Uterus (tissue), 4 donors: Measurements from ENCODE around the gene DMGDH. TPM values are rescaled to one million over a fixed set of nuclear protein-coding genes. Genes with fewer than 3 reads are reported as not detected.
A peak's percentile ranks its signal among the peaks of the same experiment; 100 is the strongest.

Source experiments
- DNase-seq, 2 donors: peaks; one replicate each; pipeline ENCODE4 v3.0.0-alpha.2; 2019 to 2020
- H3K27ac ChIP-seq, 2 donors: fragments of 200-600 bp; sonication (generic); 1 replicate in 1 of 2; 2 replicates in 1 of 2; pipeline ENCODE4 v1.5.1; 2016 to 2018
- H3K27me3 ChIP-seq, 2 donors: fragments of 200-600 bp; sonication (generic); one replicate each; pipeline ENCODE4 v1.5.1; 2018 to 2019; ENCODE audit warnings: control low read depth in 1 of 2
- H3K36me3 ChIP-seq, 2 donors: fragments of 200-600 bp; sonication (generic); one replicate each; pipeline ENCODE4 v1.5.1; 2019; ENCODE audit warnings: control low read depth in 1 of 2
- H3K4me1 ChIP-seq, 2 donors: fragments of 200-600 bp; sonication (generic); one replicate each; pipeline ENCODE4 v1.5.1; 2018 to 2019; ENCODE audit warnings: control low read depth in 1 of 2
- H3K4me3 ChIP-seq, 2 donors: fragments of 200-600 bp; sonication (generic); 1 replicate in 1 of 2; 2 replicates in 1 of 2; pipeline ENCODE4 v1.5.1; 2018 to 2019; ENCODE audit warnings: mild to moderate bottlenecking in 1 of 2
- H3K9me3 ChIP-seq, 2 donors: fragments of 200-600 bp; sonication (generic); one replicate each; pipeline ENCODE4 v1.5.1; 2019; ENCODE audit warnings: control low read depth in 1 of 2
- CTCF ChIP-seq, 4 experiments: fragments of 200-600 bp in 2 of 4; fragments of 450-650 bp in 2 of 4; sonication (generic) in 2 of 4; IDR thresholded peaks; one replicate each; pipeline ENCODE4 v1.5.1; 2016 to 2019; ENCODE audit warnings: antibody characterized with exemption in 4 of 4, mild to moderate bottlenecking in 2 of 4, moderate library complexity in 1 of 4
- POLR2A ChIP-seq, 2 donors: fragments of 450-650 bp; IDR thresholded peaks; one replicate each; pipeline ENCODE4 v1.6.1; 2016; ENCODE audit warnings: antibody characterized with exemption in 2 of 2, mild to moderate bottlenecking in 1 of 2, moderate library complexity in 1 of 2
- intact Hi-C: fragments of 100-400 bp; cut with DNase I; formaldehyde crosslinking; loops from one replicate; pipeline ENCODE4 v1.15.1; 2023; ENCODE audit warnings: low total_unique reads
- total RNA-seq, 4 donors: library from RNA; depleted of rRNA in 3 of 4; stranded (reverse); fragments of >200 nt in 3 of 4; gene quantifications; one replicate each; pipeline versions ENCODE4 v1.1.0 to v1.2.4, GENCODE V29; 2014 to 2023
- donor health status: DM: yes; HTN: yes; CAD: no.

DMGDH gene
- 1 to 10 TPM in 2 of 4 donors, not detected in 2; 2.8 to 5.7 TPM for total RNA-seq

GRCh38 chr5:79069488-79070349 is at the start of gene DMGDH, which contains the start of gene BHMT2:
DMGDH (minus strand) TSS chr5:79069674; CDS start chr5:79069620, 54 bp downstream.
BHMT2 (plus strand) TSS chr5:79069767; CDS start chr5:79069783, 16 bp downstream.
- intact Hi-C loops, result no loop called here
- Histone ChIP-seq H3K27me3 (no peaks in the 10 kb centered on the region), H3K4me3 (peak within 1 kb of the TSS; percentile 27 to 40), H3K4me1 (no peaks in the 10 kb centered on the region), H3K36me3 (no peaks in the 10 kb centered on the region), H3K9me3 (no peaks in the 10 kb centered on the region), H3K27ac (peak within 1 kb of the TSS; percentile 39 to 53)
- DNase-seq, result peak; percentile 21 to 50
- no peak for TF ChIP-seq POLR2A (IDR thresholded peaks at IDR 0.05)
- TF ChIP-seq CTCF (IDR thresholded peaks at IDR 0.05), result no peak

- H3K27me3 ChIP-seq, result no peaks in the 10 kb centered on the region
- no peaks in the 10 kb centered on the region for H3K9me3 ChIP-seq
- intact Hi-C loops, result no loop called here
- no peak for DNase-seq
- no peak overlapping the region for H3K27ac ChIP-seq
- H3K4me1 ChIP-seq, result no peaks in the 10 kb centered on the region
- H3K36me3 ChIP-seq, result no peaks in the 10 kb centered on the region
- no peak for TF ChIP-seq POLR2A (IDR thresholded peaks at IDR 0.05)
- TF ChIP-seq CTCF (IDR thresholded peaks at IDR 0.05), result no peak
- no peak overlapping the region for H3K4me3 ChIP-seq
These were observed 43.2 kb upstream of the DMGDH start for GRCh38 chr5:79112703-79113058.

- Histone ChIP-seq H3K27me3 (no peaks in the 10 kb centered on the region), H3K9me3 (no peaks in the 10 kb centered on the region), H3K4me3 (no peak overlapping the region), H3K27ac (no peak overlapping the region), H3K4me1 (no peaks in the 10 kb centered on the region), H3K36me3 (no peaks in the 10 kb centered on the region)
- no peak for TF ChIP-seq POLR2A (IDR thresholded peaks at IDR 0.05)
- TF ChIP-seq CTCF (IDR thresholded peaks at IDR 0.05), result no peak
- intact Hi-C loops, result no loop called here
- no peak for DNase-seq
These were observed 42.7 kb upstream of the DMGDH start for GRCh38 chr5:79111960-79112702.

GRCh38 chr5:79111387-79111959 is 42.0 kb upstream of the DMGDH start, which contains the start of gene BHMT:
BHMT (plus strand) TSS chr5:79111809; CDS start chr5:79111886, 77 bp downstream.
- Histone ChIP-seq H3K27ac (no peak within 1 kb of the TSS), H3K36me3 (no peaks in the 10 kb centered on the region), H3K9me3 (no peaks in the 10 kb centered on the region), H3K27me3 (no peaks in the 10 kb centered on the region), H3K4me3 (no peak within 1 kb of the TSS), H3K4me1 (no peaks in the 10 kb centered on the region)
- no peak for TF ChIP-seq CTCF (IDR thresholded peaks at IDR 0.05)
- TF ChIP-seq POLR2A (IDR thresholded peaks at IDR 0.05), result no peak
- DNase-seq, result no peak
- intact Hi-C loops, result no loop called here
